HepG2 (cell line): ENCODE data around the gene SYCE3. TPM values are rescaled to one million over a fixed set of nuclear protein-coding genes. Genes with fewer than 3 reads are reported as not detected.

Source experiments
- ELF3 ChIP-seq: IDR thresholded peaks from 2 replicates; pipeline ENCODE4 v1.6.1; 2016; ENCODE audit warnings: missing genetic modification reagents, missing compliant biosample characterization
- GATAD1 ChIP-seq: IDR thresholded peaks from 2 replicates; pipeline ENCODE4 v1.6.1; 2016; ENCODE audit warnings: missing genetic modification reagents, missing compliant biosample characterization
- GTF3A ChIP-seq: sonication (generic); formaldehyde crosslinking; conservative IDR thresholded peaks from 2 replicates; pipeline ENCODE4 v1.4.0; 2020; ENCODE audit warnings: mild to moderate bottlenecking, missing genetic modification reagents
- MAFK ChIP-seq, 2 experiments: IDR thresholded peaks in 1 of 2; conservative IDR thresholded peaks in 1 of 2; 2 replicates each; pipeline ENCODE4 v1.6.1; 2011; ENCODE audit warnings: improper control_type of control experiment in 2 of 2, low read length in 2 of 2
- NR2F2 ChIP-seq: IDR thresholded peaks from 2 replicates; pipeline ENCODE4 v1.6.1; 2012; ENCODE audit warnings: low read depth, inconsistent platforms, borderline replicate concordance
- PCBP1 ChIP-seq: fragments of 200-400 bp; formaldehyde crosslinking; IDR thresholded peaks from 2 replicates; pipeline ENCODE4 v1.6.1; 2017; ENCODE audit warnings: mild to moderate bottlenecking, low read depth, low read length, borderline replicate concordance
- PHF8 ChIP-seq: sonication (generic); formaldehyde crosslinking; IDR thresholded peaks from 2 replicates; pipeline ENCODE4 v1.5.0; 2020; ENCODE audit warnings: missing genetic modification reagents
- ZNF33A ChIP-seq: sonication (generic); formaldehyde crosslinking; IDR thresholded peaks from 2 replicates; pipeline ENCODE4 v1.5.1; 2020; ENCODE audit warnings: missing genetic modification reagents, mild to moderate bottlenecking, moderate library complexity, borderline replicate concordance
- polyA plus RNA-seq, 8 experiments: library from polyadenylated mRNA; depleted of rRNA in 3 of 8; stranded (reverse) in 7 of 8; unstranded in 1 of 8; fragments of >200 nt; fragmentation: Illumina TruSeq in 4 of 8; extraction: Trizol in 4 of 8; gene quantifications; 2 replicates each; pipeline versions ENCODE4 v1.2.1 to v1.2.3, GENCODE V29; 2011 to 2016; ENCODE audit warnings: low read depth in 4 of 8, missing spikeins in 1 of 8, mixed read lengths in 1 of 8; ENCODE audit not compliant: insufficient read depth in 1 of 8
- total RNA-seq, 5 experiments: library from RNA; depleted of rRNA; stranded (reverse); fragments of >200 nt; fragmentation: Illumina TruSeq; extraction: Trizol; gene quantifications; 2 replicates each; pipeline ENCODE4 v1.2.3, GENCODE V29; 2016; ENCODE audit warnings: low read depth in 1 of 5
- TF ChIP-seq, protein P1 (sequence below): sonication (generic); formaldehyde crosslinking; IDR thresholded peaks from 2 replicates; pipeline ENCODE4 v1.4.0; 2020; ENCODE audit warnings: missing genetic modification reagents, borderline replicate concordance

Gene SYCE3
- total and polyA plus RNA-seq, 2 of the 13 experiments (the other 11 are each of a cell fraction or from before 2014, with no cell fraction given) = not detected

DNA sequence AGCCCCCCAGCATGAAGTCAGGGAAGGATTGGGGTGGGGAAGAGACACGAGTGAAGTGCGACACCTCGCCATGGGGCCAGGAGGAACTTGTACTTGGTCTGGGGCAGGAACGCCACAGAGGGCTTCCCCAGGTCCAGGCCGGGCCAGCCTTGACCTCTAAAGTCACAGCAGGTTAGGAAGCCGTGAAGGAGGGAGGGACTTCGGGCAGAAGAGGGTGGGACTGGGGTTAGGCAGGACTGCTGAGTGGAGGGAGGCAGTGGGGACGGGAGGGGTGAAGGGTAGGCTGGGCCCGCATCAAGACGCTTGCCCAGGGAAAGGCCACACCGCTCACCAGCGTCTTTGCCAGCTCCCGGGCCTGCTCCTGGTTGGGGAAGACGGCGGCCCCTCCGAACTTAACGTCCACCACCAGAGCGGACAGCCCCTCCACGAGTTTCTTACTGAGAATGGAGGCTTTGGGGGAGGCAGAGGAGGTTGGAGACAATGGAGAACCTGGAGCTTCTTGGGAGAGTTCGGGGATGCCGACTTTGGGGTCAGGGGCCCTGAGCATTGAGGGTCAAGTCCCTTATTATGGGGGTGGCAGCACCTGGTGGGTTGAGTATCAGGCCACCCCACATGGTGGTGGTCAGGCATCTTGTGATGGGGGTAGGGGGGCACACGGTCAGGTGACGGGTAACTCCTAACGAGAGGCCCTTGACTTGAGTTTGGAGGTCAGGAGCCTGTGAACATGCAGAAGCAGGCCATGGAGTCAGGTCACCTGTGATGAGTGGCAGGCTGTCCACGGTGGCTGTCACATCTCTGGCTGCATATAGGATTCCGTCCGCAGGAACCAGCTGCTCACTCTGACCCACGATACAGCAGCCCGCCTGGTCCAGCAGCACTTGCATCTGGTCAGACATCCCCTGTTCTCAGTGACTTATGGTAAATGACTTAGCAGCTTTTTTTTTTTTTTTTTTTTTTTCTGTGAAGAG lies 35.6 kb downstream of the SYCE3 start (continued):
- peak; percentile 63; the same call in 1 of the 2 replicates for TF ChIP-seq GTF3A (CRISPR knock-in tag)
- 0 out of 2 replicates have a peak, but pooled peaks have one; percentile 15 for TF ChIP-seq ELF3 (CRISPR knock-in tag)
- no peak for TF ChIP-seq ZNF33A (CRISPR knock-in tag)
- 0 out of 2 replicates have a peak, but pooled peaks have one; percentile 52 for TF ChIP-seq PCBP1
- 0 out of 4 replicates have a peak, but pooled peaks of 1 of the 2 experiments have one; percentile 0 for TF ChIP-seq MAFK (conservative IDR thresholded peaks at IDR 0.05 in 1 of 2, IDR thresholded peaks at IDR 0.05 in 1 of 2; ENCODE audit: low read length in 2 of 2)
- TF ChIP-seq, protein P1, sequence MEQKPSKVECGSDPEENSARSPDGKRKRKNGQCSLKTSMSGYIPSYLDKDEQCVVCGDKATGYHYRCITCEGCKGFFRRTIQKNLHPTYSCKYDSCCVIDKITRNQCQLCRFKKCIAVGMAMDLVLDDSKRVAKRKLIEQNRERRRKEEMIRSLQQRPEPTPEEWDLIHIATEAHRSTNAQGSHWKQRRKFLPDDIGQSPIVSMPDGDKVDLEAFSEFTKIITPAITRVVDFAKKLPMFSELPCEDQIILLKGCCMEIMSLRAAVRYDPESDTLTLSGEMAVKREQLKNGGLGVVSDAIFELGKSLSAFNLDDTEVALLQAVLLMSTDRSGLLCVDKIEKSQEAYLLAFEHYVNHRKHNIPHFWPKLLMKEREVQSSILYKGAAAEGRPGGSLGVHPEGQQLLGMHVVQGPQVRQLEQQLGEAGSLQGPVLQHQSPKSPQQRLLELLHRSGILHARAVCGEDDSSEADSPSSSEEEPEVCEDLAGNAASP (CRISPR knock-in tag) = peak; percentile 56; the same call in 1 of the 2 replicates
- peak; percentile 55; the same call in 1 of the 2 replicates for TF ChIP-seq GATAD1 (CRISPR knock-in tag)
- TF ChIP-seq PHF8 (CRISPR knock-in tag) = peak; percentile 38
- peak; percentile 60; the same call in 1 of the 2 replicates for TF ChIP-seq NR2F2
- TF ChIP-seq, all 625 proteins: peak for 97
